Measurements from ENCODE around the gene MLC1.

Gene MLC1

GRCh38 chr22:50118129-50118528 is 32.9 kb upstream of the MLC1 start:
- ChIA-PET POLR2A (interaction anchor here (0.6 kb wide), 1 partner anchor 81 kb away, joined by 5 read pairs; no protein-coding TSS in a partner anchor), CTCF (interaction anchor here (0.6 to 1.6 kb wide), 3 partner anchors 24 to 122 kb away, joined by 3 read pairs; no protein-coding TSS in a partner anchor)
- Histone ChIP-seq H3K36me3 (ENCODE audit: control insufficient read depth in 2 of 2, insufficient read depth in 1 of 2, low read length in 2 of 2) (no peaks in the 10 kb centered on the region), H3K9me3 (ENCODE audit: control insufficient read depth, insufficient read depth, low read depth, low read length) (no peaks in the 10 kb centered on the region), H3K4me1 (ENCODE audit: control insufficient read depth, insufficient read depth, low read length) (no peaks in the 10 kb centered on the region), H3K27ac (ENCODE audit: extremely low read depth, low read depth, low read length) (no peak overlapping the region), H3K4me3 (ENCODE audit: low read depth, low read length) (no peak overlapping the region)
- TF ChIP-seq ZNF433 (tag by site-specific recombination; IDR thresholded peaks at IDR 0.05; ENCODE audit: low read depth) (no peak), HOXD13 (CRISPR knock-in tag; IDR thresholded peaks at IDR 0.05; ENCODE audit: borderline replicate concordance) (no peak), ZNF112 (tag by site-specific recombination; IDR thresholded peaks at IDR 0.05) (no peak), ZNF585B (tag by site-specific recombination; IDR thresholded peaks at IDR 0.05) (no peak), ZNF660 (tag by site-specific recombination; IDR thresholded peaks at IDR 0.05) (no peak), ZNF521 (tag by site-specific recombination; IDR thresholded peaks at IDR 0.05) (no peak), ZNF391 (tag by site-specific recombination; IDR thresholded peaks at IDR 0.05; ENCODE audit: borderline replicate concordance, low read depth) (no peak)

GRCh38 chr22:50117168-50117762 is 32.0 kb upstream of the MLC1 start:
- POLR2A ChIA-PET: no interaction called here
- CTCF ChIA-PET: interaction anchor here (1.6 kb wide), 1 partner anchor 25 kb away, joined by 3 read pairs; no protein-coding TSS in a partner anchor
- no peak overlapping the region for H3K4me3 ChIP-seq (ENCODE audit: low read depth, low read length)
- no peak overlapping the region for H3K27ac ChIP-seq (ENCODE audit: extremely low read depth, low read depth, low read length)
- no peaks in the 10 kb centered on the region for H3K4me1 ChIP-seq (ENCODE audit: control insufficient read depth, insufficient read depth, low read length)
- H3K9me3 ChIP-seq (ENCODE audit: control insufficient read depth, insufficient read depth, low read depth, low read length): no peaks in the 10 kb centered on the region
- H3K36me3 ChIP-seq (ENCODE audit: control insufficient read depth in 2 of 2, insufficient read depth in 1 of 2, low read length in 2 of 2): no peaks in the 10 kb centered on the region
- no peak for TF ChIP-seq ZNF155 (tag by site-specific recombination; IDR thresholded peaks at IDR 0.05)
- TF ChIP-seq ZNF132 (tag by site-specific recombination; IDR thresholded peaks at IDR 0.05; ENCODE audit: borderline replicate concordance): no peak
- TF ChIP-seq ZNF24 (tag by site-specific recombination; IDR thresholded peaks at IDR 0.05): no peak
- TF ChIP-seq ZNF621 (tag by site-specific recombination; IDR thresholded peaks at IDR 0.05): no peak
- no peak for TF ChIP-seq ZNF561 (tag by site-specific recombination; IDR thresholded peaks at IDR 0.05; ENCODE audit: borderline replicate concordance)
- TF ChIP-seq HOXA7 (CRISPR knock-in tag; IDR thresholded peaks at IDR 0.05; ENCODE audit: borderline replicate concordance): no peak
- no peak for TF ChIP-seq ZEB2 (tag by site-specific recombination; IDR thresholded peaks at IDR 0.05)
- TF ChIP-seq BCL6B (tag by site-specific recombination; IDR thresholded peaks at IDR 0.05): no peak
- no peak for TF ChIP-seq INSM2 (tag by site-specific recombination; IDR thresholded peaks at IDR 0.05)
- TF ChIP-seq ZNF600 (tag by site-specific recombination; IDR thresholded peaks at IDR 0.05): no peak
- TF ChIP-seq ZNF473 (tag by site-specific recombination; IDR thresholded peaks at IDR 0.05): no peak
- TF ChIP-seq ZNF639 (tag by site-specific recombination; IDR thresholded peaks at IDR 0.05): no peak
- no peak for TF ChIP-seq ZNF664 (tag by site-specific recombination; IDR thresholded peaks at IDR 0.05)
- no peak for TF ChIP-seq ATF2 (tag by site-specific recombination; IDR thresholded peaks at IDR 0.05; ENCODE audit: low read depth)
- TF ChIP-seq PRDM6 (tag by site-specific recombination; IDR thresholded peaks at IDR 0.05): no peak
- no peak for TF ChIP-seq ZNF280C (tag by site-specific recombination; IDR thresholded peaks at IDR 0.05)
- no peak for TF ChIP-seq ZBTB8A (tag by site-specific recombination; IDR thresholded peaks at IDR 0.05)
- TF ChIP-seq KLF10 (tag by site-specific recombination; IDR thresholded peaks at IDR 0.05): no peak

Data from HEK293 (cell line).